Measurements from ENCODE around the gene NXT1.

NXT1 gene

GRCh38 chr20:23381876-23382275 lies 31.3 kb downstream of the NXT1 start:
- H3K4me2 ChIP-seq (ENCODE audit: low read length): no peak overlapping the region
- H3K27ac ChIP-seq (ENCODE audit: low read depth, low read length, poor library complexity, severe bottlenecking): no peak overlapping the region
- H3F3A ChIP-seq (ENCODE audit: insufficient read depth, low read length): no peaks in the 10 kb centered on the region
- TF ChIP-seq, protein P1, sequence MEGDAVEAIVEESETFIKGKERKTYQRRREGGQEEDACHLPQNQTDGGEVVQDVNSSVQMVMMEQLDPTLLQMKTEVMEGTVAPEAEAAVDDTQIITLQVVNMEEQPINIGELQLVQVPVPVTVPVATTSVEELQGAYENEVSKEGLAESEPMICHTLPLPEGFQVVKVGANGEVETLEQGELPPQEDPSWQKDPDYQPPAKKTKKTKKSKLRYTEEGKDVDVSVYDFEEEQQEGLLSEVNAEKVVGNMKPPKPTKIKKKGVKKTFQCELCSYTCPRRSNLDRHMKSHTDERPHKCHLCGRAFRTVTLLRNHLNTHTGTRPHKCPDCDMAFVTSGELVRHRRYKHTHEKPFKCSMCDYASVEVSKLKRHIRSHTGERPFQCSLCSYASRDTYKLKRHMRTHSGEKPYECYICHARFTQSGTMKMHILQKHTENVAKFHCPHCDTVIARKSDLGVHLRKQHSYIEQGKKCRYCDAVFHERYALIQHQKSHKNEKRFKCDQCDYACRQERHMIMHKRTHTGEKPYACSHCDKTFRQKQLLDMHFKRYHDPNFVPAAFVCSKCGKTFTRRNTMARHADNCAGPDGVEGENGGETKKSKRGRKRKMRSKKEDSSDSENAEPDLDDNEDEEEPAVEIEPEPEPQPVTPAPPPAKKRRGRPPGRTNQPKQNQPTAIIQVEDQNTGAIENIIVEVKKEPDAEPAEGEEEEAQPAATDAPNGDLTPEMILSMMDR (IDR thresholded peaks at IDR 0.05; ENCODE audit: low read length): no peak
- TF ChIP-seq EZH2 (IDR thresholded peaks at IDR 0.05; ENCODE audit: borderline replicate concordance, low read length): no peak
- H3K4me3 ChIP-seq (ENCODE audit: low read depth, low read length, poor library complexity, severe bottlenecking): no peak overlapping the region
- no peaks in the 10 kb centered on the region for H3K79me2 ChIP-seq (ENCODE audit: insufficient read depth, low read length)
- no peak overlapping the region for H3K9ac ChIP-seq (ENCODE audit: low read length)
- no peaks in the 10 kb centered on the region for H3K4me1 ChIP-seq (ENCODE audit: insufficient read depth, low read length, severe bottlenecking)
- H4K20me1 ChIP-seq (ENCODE audit: insufficient read depth, low read length): no peaks in the 10 kb centered on the region
- no peak overlapping the region for H2AFZ ChIP-seq (ENCODE audit: low read length)
- H3K36me3 ChIP-seq (ENCODE audit: insufficient read depth, low read length): peaks cover 81% of the 10 kb centered on the region
- H3K9me2 ChIP-seq (ENCODE audit: low read depth, low read length): no peaks in the 10 kb centered on the region
- H3K27me3 ChIP-seq (ENCODE audit: insufficient read depth, low read length): no peaks in the 10 kb centered on the region
- H3K9me3 ChIP-seq (ENCODE audit: low read length): peaks cover 9% of the 10 kb centered on the region; the same call in 1 of the 2 replicates

DNA sequence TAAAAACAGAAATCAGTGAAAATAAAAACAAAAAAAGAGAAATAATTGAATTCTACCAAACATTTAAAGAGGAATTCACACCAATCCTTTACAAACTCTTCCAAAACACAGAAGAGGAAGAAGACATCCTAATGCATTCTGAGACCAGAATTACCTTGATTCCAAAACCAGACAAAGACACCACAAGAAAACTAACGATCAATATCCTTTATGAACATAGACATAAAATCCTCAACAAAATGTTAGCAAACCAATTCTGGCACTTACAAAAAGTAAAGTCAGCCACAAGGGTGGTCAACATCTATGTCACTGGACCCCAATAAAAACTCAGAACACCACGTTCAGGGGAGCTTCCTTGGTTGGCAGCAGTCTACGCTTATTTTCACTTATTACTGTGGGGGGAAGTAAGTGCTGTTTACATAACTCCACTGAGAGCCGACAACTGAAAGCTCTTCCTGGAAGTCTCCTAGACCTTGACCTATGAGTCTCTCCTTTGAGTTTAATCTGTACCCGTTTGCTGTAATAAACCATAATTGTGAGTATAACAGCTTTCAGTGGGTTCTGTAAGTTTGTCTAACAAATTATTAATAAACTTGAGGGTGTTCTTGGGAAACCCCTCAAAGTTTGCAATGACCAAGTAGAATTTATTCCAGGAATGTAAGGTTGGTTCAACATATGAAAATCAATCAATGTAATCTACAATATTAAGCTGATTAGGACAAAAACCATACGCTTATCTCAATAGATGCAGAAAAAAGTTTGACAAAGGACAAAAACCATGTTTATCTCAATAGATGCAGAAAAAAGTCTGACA lies 35.9 kb downstream of the NXT1 start:
- no peaks in the 10 kb centered on the region for H3K27me3 ChIP-seq (ENCODE audit: insufficient read depth, low read length)
- no peak overlapping the region for H3K9ac ChIP-seq (ENCODE audit: low read length)
- TF ChIP-seq, protein P1 (IDR thresholded peaks at IDR 0.05; ENCODE audit: low read length): no peak
- no peak for TF ChIP-seq EZH2 (IDR thresholded peaks at IDR 0.05; ENCODE audit: borderline replicate concordance, low read length)
- H3K4me1 ChIP-seq (ENCODE audit: insufficient read depth, low read length, severe bottlenecking): peaks cover 2% of the 10 kb centered on the region
- H3F3A ChIP-seq (ENCODE audit: insufficient read depth, low read length): no peaks in the 10 kb centered on the region
- peaks cover 83% of the 10 kb centered on the region for H3K36me3 ChIP-seq (ENCODE audit: insufficient read depth, low read length)
- no peak overlapping the region for H2AFZ ChIP-seq (ENCODE audit: low read length)
- H3K4me3 ChIP-seq (ENCODE audit: low read depth, low read length, poor library complexity, severe bottlenecking): no peak overlapping the region
- no peaks in the 10 kb centered on the region for H3K9me2 ChIP-seq (ENCODE audit: low read depth, low read length)
- no peaks in the 10 kb centered on the region for H3K79me2 ChIP-seq (ENCODE audit: insufficient read depth, low read length)
- peaks cover 15% of the 10 kb centered on the region for H3K9me3 ChIP-seq (ENCODE audit: low read length)
- no peak overlapping the region for H3K4me2 ChIP-seq (ENCODE audit: low read length)
- H3K27ac ChIP-seq (ENCODE audit: low read depth, low read length, poor library complexity, severe bottlenecking): no peak overlapping the region
- H4K20me1 ChIP-seq (ENCODE audit: insufficient read depth, low read length): no peaks in the 10 kb centered on the region

DNA sequence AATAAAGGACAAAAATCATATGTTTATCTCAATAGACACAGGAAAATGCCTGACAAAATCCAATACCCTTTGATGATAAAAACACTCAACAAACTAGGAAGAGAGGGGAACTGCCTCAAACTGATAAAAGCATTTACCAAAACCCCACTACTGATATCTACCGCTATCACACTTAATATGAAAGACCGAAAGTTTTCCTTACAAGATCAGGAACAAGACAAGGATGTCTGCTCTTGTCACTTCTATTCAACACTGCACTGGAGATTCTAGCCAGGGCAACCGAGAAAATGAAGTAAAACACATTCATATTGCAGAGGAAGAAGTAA lies 36.5 kb downstream of the NXT1 start:
- Histone ChIP-seq H3K4me1 (ENCODE audit: insufficient read depth, low read length, severe bottlenecking) (peaks cover 8% of the 10 kb centered on the region), H3K27me3 (ENCODE audit: insufficient read depth, low read length) (no peaks in the 10 kb centered on the region), H3K79me2 (ENCODE audit: insufficient read depth, low read length) (no peaks in the 10 kb centered on the region), H3K27ac (ENCODE audit: low read depth, low read length, poor library complexity, severe bottlenecking) (no peak overlapping the region), H2AFZ (ENCODE audit: low read length) (no peak overlapping the region), H3K9me2 (ENCODE audit: low read depth, low read length) (no peaks in the 10 kb centered on the region), H3K4me2 (ENCODE audit: low read length) (no peak overlapping the region), H4K20me1 (ENCODE audit: insufficient read depth, low read length) (no peaks in the 10 kb centered on the region), H3K36me3 (ENCODE audit: insufficient read depth, low read length) (peaks cover 83% of the 10 kb centered on the region), H3F3A (ENCODE audit: insufficient read depth, low read length) (no peaks in the 10 kb centered on the region), H3K9me3 (ENCODE audit: low read length) (peaks cover 15% of the 10 kb centered on the region), H3K9ac (ENCODE audit: low read length) (no peak overlapping the region), H3K4me3 (ENCODE audit: low read depth, low read length, poor library complexity, severe bottlenecking) (no peak overlapping the region)
- TF ChIP-seq EZH2 (IDR thresholded peaks at IDR 0.05; ENCODE audit: borderline replicate concordance, low read length): no peak
- TF ChIP-seq, protein P1 (IDR thresholded peaks at IDR 0.05; ENCODE audit: low read length): no peak

Data from OCI-LY1 (cell line).